GM12801 (cell line): ENCODE measurements around the gene RAD51.

Experiments used
- CTCF ChIP-seq: IDR thresholded peaks from one replicate; pipeline ENCODE4 v1.5.1; 2011; ENCODE audit warnings: control low read depth; ENCODE audit not compliant: insufficient read length; ENCODE audit errors: extremely low read depth

The RAD51 gene

GRCh38 chr15:40771242-40771641 lies 76.3 kb downstream of the RAD51 start:
- TF ChIP-seq CTCF = no peak

GRCh38 chr15:40772014-40772413 lies 77.0 kb downstream of the RAD51 start:
- TF ChIP-seq CTCF = no peak

DNA sequence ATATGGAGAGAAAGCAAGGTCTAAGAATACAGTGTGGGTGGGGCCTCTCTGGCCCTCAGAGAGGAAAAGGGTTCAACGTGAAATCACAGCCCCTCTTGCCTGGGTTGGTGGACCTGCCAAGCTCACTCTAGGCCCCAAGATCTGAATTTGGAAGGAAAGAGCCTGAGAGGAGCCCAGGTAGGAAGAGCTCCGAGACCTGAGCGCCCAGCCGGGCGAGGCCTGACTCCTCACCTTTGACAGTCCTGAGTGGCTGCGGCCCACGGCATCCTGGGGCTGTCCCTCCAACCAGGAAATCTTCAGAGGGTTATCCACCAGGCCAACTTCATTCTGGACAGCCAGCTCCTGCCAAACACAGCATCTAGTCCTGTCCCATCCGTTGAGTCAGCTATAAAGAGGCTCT lies 78.5 kb downstream of the RAD51 start:
- no peak for TF ChIP-seq CTCF

DNA sequence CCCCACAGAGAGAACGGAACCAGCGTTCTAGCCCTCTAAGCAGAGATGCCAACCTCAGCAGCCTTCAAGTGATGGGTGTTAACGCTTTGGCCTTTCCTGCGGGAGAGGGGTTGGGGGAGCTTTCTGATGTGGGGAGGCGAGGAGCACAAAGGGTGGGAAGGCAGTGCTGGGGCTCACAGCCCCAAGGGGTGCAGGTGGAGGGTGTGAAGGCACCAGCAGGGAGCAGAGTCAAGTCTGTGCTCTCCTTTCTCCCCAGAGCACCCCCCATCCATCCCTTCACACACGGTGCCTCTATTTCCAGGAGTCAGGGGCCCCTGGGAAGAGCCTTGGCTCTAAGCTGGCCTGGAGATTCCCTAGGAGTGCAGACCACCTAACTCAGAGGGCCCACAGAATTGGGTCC lies 78.9 kb downstream of the RAD51 start:
- TF ChIP-seq CTCF = no peak

- no peak for TF ChIP-seq CTCF
Observed at GRCh38 chr15:40775007-40775406, 80.0 kb downstream of the RAD51 start.

DNA sequence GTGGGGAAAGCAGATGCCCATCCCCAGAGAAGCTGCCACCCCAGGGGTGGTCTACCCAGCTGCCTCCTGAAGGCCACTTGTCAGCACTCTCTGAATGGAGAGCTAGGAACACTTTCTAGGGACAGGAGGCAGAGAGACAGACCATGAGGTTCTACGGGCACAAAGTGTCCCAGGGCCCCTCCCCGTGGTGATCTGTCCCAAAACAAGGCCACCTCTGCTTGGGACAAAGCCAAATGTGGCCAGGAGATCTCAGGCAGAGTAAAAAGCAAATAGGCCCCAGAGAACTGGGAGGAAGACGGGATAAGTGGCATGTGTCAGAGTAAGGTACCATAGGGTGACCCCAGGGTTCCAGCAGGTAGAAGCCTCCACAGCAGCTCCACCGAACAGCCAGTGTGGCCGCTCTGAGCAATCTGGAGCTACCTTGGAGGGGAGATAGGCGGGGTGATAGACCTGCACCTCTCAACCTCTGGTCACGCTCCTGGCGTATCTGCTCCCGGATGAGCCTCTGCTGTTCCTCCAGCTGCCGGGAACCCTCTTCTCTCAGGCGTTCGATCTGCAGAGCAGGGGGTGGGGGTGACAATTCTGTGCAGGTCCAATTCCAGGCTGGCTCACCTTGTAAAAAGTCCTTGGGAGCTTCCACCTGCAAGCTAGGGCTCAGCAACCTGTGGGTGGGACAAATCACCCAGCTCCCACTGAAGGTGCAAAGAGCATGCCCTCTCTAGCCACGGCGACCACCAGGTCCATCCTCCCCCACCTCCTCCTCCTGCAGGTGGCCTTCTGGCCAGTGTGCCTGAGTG lies 81.0 kb downstream of the RAD51 start:
- TF ChIP-seq CTCF = no peak

- no peak for TF ChIP-seq CTCF
Observed at GRCh38 chr15:40776537-40777141, 81.7 kb downstream of the RAD51 start.
